Activated naive CD8-positive, alpha-beta T cell treated with anti-CD3 and anti-CD28 coated beads, Interleukin-2, amount 10 ng/mL, durations not matched to agents 7 days and 5 days (primary cell): Measurements from ENCODE around the gene COQ10B. TPM values are rescaled to one million over a fixed set of nuclear protein-coding genes. Genes with fewer than 3 reads are reported as not detected.

Experiments
- ATAC-seq: fragments of 150-1000 bp; cut with Tn5 transposase; one replicate; pipeline ENCODE4 v1.10.0; 2021; ENCODE audit warnings: low read depth, moderate library complexity
- POLR2A ChIA-PET: fragments of 350-600 bp; sonication (Branson Sonifier 250); formaldehyde crosslinking; loops from one replicate; lab custom pipeline; 2021; ENCODE audit warnings: antibody characterized with exemption; lab: Charles Lee
- DNase-seq: peaks from one replicate; pipeline ENCODE4 v3.0.0; 2021
- H3K27ac Mint-ChIP-seq: one replicate; pipeline ENCODE4 v1.8.0; 2022; ENCODE audit warnings: mild to moderate bottlenecking, mixed read lengths
- H3K27me3 Mint-ChIP-seq: one replicate; pipeline ENCODE4 v1.8.0; 2022; ENCODE audit warnings: mild to moderate bottlenecking, moderate library complexity, mixed read lengths
- H3K36me3 Mint-ChIP-seq: one replicate; pipeline ENCODE4 v1.8.0; 2021; ENCODE audit warnings: mild to moderate bottlenecking, mixed read lengths
- H3K4me1 Mint-ChIP-seq: one replicate; pipeline ENCODE4 v1.8.0; 2021; ENCODE audit warnings: mixed read lengths
- H3K4me3 Mint-ChIP-seq: one replicate; pipeline ENCODE4 v1.8.0; 2022; ENCODE audit warnings: mild to moderate bottlenecking, moderate library complexity, mixed read lengths
- H3K9me3 Mint-ChIP-seq: one replicate; pipeline ENCODE4 v1.8.0; 2021; ENCODE audit warnings: mixed read lengths
- total RNA-seq, 2 experiments: library from RNA; stranded (reverse); gene quantifications; one replicate each; pipeline ENCODE4 v1.2.3, GENCODE V29; 2021

COQ10B gene
- total RNA-seq, 2 experiments from 2014 or later: 24.8 to 25.2 TPM

- Mint-ChIP-seq H3K4me3 (peak overlapping the region; percentile 91), H3K9me3 (no peaks in the 10 kb centered on the region), H3K27ac (peak overlapping the region; percentile 66), H3K36me3 (peaks cover 49% of the 10 kb centered on the region), H3K4me1 (peaks cover 50% of the 10 kb centered on the region), H3K27me3 (no peaks in the 10 kb centered on the region)
- DNase-seq (no peak), ATAC-seq (no peak)
- POLR2A ChIA-PET: interaction anchor here (1.1 to 2.8 kb wide), 2 partner anchors 13 to 18 kb away, joined by 4 to 12 read pairs; partner anchors contain the start of gene MOB4
Observed at GRCh38 chr2:197497326-197497725, 44.0 kb downstream of the COQ10B start.

- ATAC-seq (no peak), DNase-seq (no peak)
- no peaks in the 10 kb centered on the region for H3K27me3 Mint-ChIP-seq
- H3K27ac Mint-ChIP-seq: peak overlapping the region; percentile 97
- peak overlapping the region; percentile 91 for H3K4me3 Mint-ChIP-seq
- no peaks in the 10 kb centered on the region for H3K9me3 Mint-ChIP-seq
- H3K36me3 Mint-ChIP-seq: peaks cover 43% of the 10 kb centered on the region
- H3K4me1 Mint-ChIP-seq: peaks cover 47% of the 10 kb centered on the region
- POLR2A ChIA-PET: interaction anchor here (1.3 to 5.1 kb wide), 8 partner anchors 8 to 208 kb away, joined by 3 to 121 read pairs (median 14); partner anchors contain the start of genes COQ10B, MARS2, MOB4 and SF3B1
Observed at GRCh38 chr2:197498235-197498936, 45.0 kb downstream of the COQ10B start.

GRCh38 chr2:197498937-197499593, 45.7 kb downstream of the COQ10B start:
- POLR2A ChIA-PET: interaction anchor here (0.6 to 5.1 kb wide), 16 partner anchors 9 to 1328 kb away, joined by 3 to 121 read pairs (median 4); partner anchors contain the start of genes COQ10B, MARS2, MOB4 and SF3B1
- no peaks in the 10 kb centered on the region for H3K27me3 Mint-ChIP-seq
- no peaks in the 10 kb centered on the region for H3K9me3 Mint-ChIP-seq
- H3K4me1 Mint-ChIP-seq: peaks cover 45% of the 10 kb centered on the region
- ATAC-seq: peak; percentile 7
- peaks cover 43% of the 10 kb centered on the region for H3K36me3 Mint-ChIP-seq
- H3K27ac Mint-ChIP-seq: peak overlapping the region; percentile 97
- peak overlapping the region; percentile 91 for H3K4me3 Mint-ChIP-seq
- DNase-seq: peak; percentile 70

- Mint-ChIP-seq H3K27me3 (no peaks in the 10 kb centered on the region), H3K36me3 (peaks cover 41% of the 10 kb centered on the region), H3K4me3 (peak within 1 kb of the TSS; percentile 91), H3K4me1 (peaks cover 41% of the 10 kb centered on the region), H3K9me3 (no peaks in the 10 kb centered on the region), H3K27ac (peak within 1 kb of the TSS; percentile 97)
- ATAC-seq: peak; percentile 84
- POLR2A ChIA-PET: interaction anchor here (0.6 to 5.1 kb wide), 18 partner anchors 8 to 1329 kb away, joined by 3 to 121 read pairs (median 4); partner anchors contain the start of genes COQ10B, MARS2, MOB4 and SF3B1
- peak; percentile 96 for DNase-seq
Observed at GRCh38 chr2:197499594-197500502, 46.5 kb downstream of the COQ10B start, which contains the start of the genes HSPD1 and HSPE1. Gene HSPD1 (minus strand): TSS chr2:197499840. CDS start chr2:197498848, 992 bp downstream. Gene HSPE1 (plus strand): TSS chr2:197500379. CDS start chr2:197500437, 58 bp downstream.

GRCh38 chr2:197500503-197501131, 47.3 kb downstream of the COQ10B start:
- Mint-ChIP-seq H3K4me3 (peak overlapping the region; percentile 91), H3K36me3 (peaks cover 38% of the 10 kb centered on the region), H3K9me3 (no peaks in the 10 kb centered on the region), H3K4me1 (peaks cover 38% of the 10 kb centered on the region), H3K27ac (peak overlapping the region; percentile 97), H3K27me3 (no peaks in the 10 kb centered on the region)
- no peak for DNase-seq
- peak; percentile 2 for ATAC-seq
- POLR2A ChIA-PET: interaction anchor here (2.5 to 5.1 kb wide), 5 partner anchors 10 to 205 kb away, joined by 11 to 121 read pairs (median 32); partner anchors contain the start of genes COQ10B, MARS2, MOB4 and SF3B1

- no peak for ATAC-seq
- peaks cover 23% of the 10 kb centered on the region for H3K36me3 Mint-ChIP-seq
- H3K4me3 Mint-ChIP-seq: peak overlapping the region; percentile 91
- peaks cover 22% of the 10 kb centered on the region for H3K4me1 Mint-ChIP-seq
- H3K9me3 Mint-ChIP-seq: no peaks in the 10 kb centered on the region
- H3K27me3 Mint-ChIP-seq: no peaks in the 10 kb centered on the region
- POLR2A ChIA-PET: interaction anchor here (1.2 to 5.1 kb wide), 2 partner anchors 11 to 13 kb away, joined by 4 to 121 read pairs; partner anchors contain the start of gene MOB4
- DNase-seq: no peak
- H3K27ac Mint-ChIP-seq: peak overlapping the region; percentile 63
Observed at GRCh38 chr2:197502201-197502600, 48.8 kb downstream of the COQ10B start.

GRCh38 chr2:197502685-197503084, 49.3 kb downstream of the COQ10B start:
- no peak for ATAC-seq
- H3K27ac Mint-ChIP-seq: no peak overlapping the region
- peaks cover 17% of the 10 kb centered on the region for H3K4me1 Mint-ChIP-seq
- H3K4me3 Mint-ChIP-seq: peak overlapping the region; percentile 91
- POLR2A ChIA-PET: interaction anchor here (1.2 to 5.1 kb wide), 2 partner anchors 11 to 12 kb away, joined by 4 to 121 read pairs; partner anchors contain the start of gene MOB4
- DNase-seq: no peak
- peaks cover 20% of the 10 kb centered on the region for H3K36me3 Mint-ChIP-seq
- no peaks in the 10 kb centered on the region for H3K9me3 Mint-ChIP-seq
- no peaks in the 10 kb centered on the region for H3K27me3 Mint-ChIP-seq

- Mint-ChIP-seq H3K27ac (no peak overlapping the region), H3K27me3 (no peaks in the 10 kb centered on the region), H3K9me3 (no peaks in the 10 kb centered on the region), H3K36me3 (peaks cover 14% of the 10 kb centered on the region), H3K4me3 (no peak overlapping the region), H3K4me1 (peaks cover 10% of the 10 kb centered on the region)
- DNase-seq (no peak), ATAC-seq (no peak)
- POLR2A ChIA-PET: interaction anchor here (1.8 kb wide), 1 partner anchor 12 kb away, joined by 11 read pairs; the partner anchor contains the start of gene MOB4
Observed at GRCh38 chr2:197504000-197504399, 50.6 kb downstream of the COQ10B start.

- no peak for ATAC-seq
- peaks cover 10% of the 10 kb centered on the region for H3K4me1 Mint-ChIP-seq
- H3K27me3 Mint-ChIP-seq: no peaks in the 10 kb centered on the region
- H3K36me3 Mint-ChIP-seq: peaks cover 14% of the 10 kb centered on the region
- POLR2A ChIA-PET: interaction anchor here (1.8 kb wide), 1 partner anchor 12 kb away, joined by 11 read pairs; the partner anchor contains the start of gene MOB4
- DNase-seq: no peak
- no peaks in the 10 kb centered on the region for H3K9me3 Mint-ChIP-seq
- H3K27ac Mint-ChIP-seq: no peak overlapping the region
- H3K4me3 Mint-ChIP-seq: no peak overlapping the region
Observed at GRCh38 chr2:197504512-197504911, 51.2 kb downstream of the COQ10B start.

GRCh38 chr2:197506658-197507057, 53.3 kb downstream of the COQ10B start:
- no peak overlapping the region for H3K27ac Mint-ChIP-seq
- H3K36me3 Mint-ChIP-seq: peaks cover 13% of the 10 kb centered on the region
- DNase-seq (no peak), ATAC-seq (no peak)
- POLR2A ChIA-PET: interaction anchor here (1.2 kb wide), 1 partner anchor 10 kb away, joined by 3 read pairs; no protein-coding TSS in a partner anchor
- H3K9me3 Mint-ChIP-seq: no peaks in the 10 kb centered on the region
- H3K27me3 Mint-ChIP-seq: no peaks in the 10 kb centered on the region
- no peak overlapping the region for H3K4me3 Mint-ChIP-seq
- peaks cover 8% of the 10 kb centered on the region for H3K4me1 Mint-ChIP-seq

GRCh38 chr2:197513915-197514314, 60.6 kb downstream of the COQ10B start:
- Mint-ChIP-seq H3K9me3 (no peaks in the 10 kb centered on the region), H3K4me1 (peaks cover 14% of the 10 kb centered on the region), H3K36me3 (peaks cover 3% of the 10 kb centered on the region), H3K27me3 (no peaks in the 10 kb centered on the region), H3K4me3 (no peak overlapping the region), H3K27ac (no peak overlapping the region)
- ATAC-seq: no peak
- DNase-seq: no peak
- POLR2A ChIA-PET: interaction anchor here (1.0 to 6.7 kb wide), 2 partner anchors 9 to 14 kb away, joined by 3 to 121 read pairs; partner anchors contain the start of genes HSPD1 and HSPE1
